ENCODE results near the gene NUMB.

DNA sequence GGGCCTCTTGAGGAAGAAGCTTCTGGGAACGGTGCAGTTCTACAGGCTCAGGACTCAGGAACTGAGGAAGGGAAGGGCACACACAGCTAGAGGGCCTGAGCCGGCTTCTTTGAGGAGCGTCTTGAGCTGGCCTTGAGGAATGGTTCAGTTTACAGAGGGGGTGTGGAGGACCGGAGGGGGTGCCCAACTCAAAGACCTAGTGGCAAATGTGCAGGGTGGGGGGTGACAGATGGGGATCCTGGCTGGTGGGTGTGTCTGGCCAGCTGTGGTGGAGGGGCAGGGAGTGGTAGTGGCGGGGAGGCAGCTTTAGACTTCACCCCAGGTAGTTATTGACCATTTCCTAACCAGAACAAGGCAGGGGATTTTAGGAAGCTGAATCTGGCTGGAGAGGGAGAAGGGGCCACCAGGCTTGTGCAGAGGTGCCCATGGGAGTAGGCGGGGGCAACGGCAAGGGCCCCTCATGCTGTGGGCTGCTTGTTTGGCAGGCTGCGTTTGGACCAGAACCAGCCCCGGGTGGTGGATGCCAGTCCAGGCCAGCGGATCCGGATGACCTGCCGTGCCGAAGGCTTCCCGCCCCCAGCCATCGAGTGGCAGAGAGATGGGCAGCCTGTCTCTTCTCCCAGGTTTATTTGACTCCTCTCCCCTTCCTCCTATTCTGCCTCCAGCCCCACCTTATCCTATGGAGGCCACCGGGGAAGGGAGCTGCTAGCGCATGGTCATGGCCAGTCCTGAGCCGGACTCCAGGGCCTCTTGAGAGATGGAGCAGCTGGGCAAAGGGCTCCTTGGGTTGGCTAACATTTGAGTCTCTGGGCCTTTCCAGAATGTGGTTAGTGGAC, 193.2 kb downstream of the NUMB start:
- TF ChIP-seq, protein P1, sequence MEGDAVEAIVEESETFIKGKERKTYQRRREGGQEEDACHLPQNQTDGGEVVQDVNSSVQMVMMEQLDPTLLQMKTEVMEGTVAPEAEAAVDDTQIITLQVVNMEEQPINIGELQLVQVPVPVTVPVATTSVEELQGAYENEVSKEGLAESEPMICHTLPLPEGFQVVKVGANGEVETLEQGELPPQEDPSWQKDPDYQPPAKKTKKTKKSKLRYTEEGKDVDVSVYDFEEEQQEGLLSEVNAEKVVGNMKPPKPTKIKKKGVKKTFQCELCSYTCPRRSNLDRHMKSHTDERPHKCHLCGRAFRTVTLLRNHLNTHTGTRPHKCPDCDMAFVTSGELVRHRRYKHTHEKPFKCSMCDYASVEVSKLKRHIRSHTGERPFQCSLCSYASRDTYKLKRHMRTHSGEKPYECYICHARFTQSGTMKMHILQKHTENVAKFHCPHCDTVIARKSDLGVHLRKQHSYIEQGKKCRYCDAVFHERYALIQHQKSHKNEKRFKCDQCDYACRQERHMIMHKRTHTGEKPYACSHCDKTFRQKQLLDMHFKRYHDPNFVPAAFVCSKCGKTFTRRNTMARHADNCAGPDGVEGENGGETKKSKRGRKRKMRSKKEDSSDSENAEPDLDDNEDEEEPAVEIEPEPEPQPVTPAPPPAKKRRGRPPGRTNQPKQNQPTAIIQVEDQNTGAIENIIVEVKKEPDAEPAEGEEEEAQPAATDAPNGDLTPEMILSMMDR (IDR thresholded peaks at IDR 0.05; ENCODE audit: poor library complexity, severe bottlenecking), result no peak
- TF ChIP-seq POLR2AphosphoS5 (IDR thresholded peaks at IDR 0.05) (no peak), RAD21 (conservative IDR thresholded peaks at IDR 0.05) (no peak), EP300 (conservative IDR thresholded peaks at IDR 0.05; ENCODE audit: poor library complexity, severe bottlenecking) (no peak), EZH2 (IDR thresholded peaks at IDR 0.05; ENCODE audit: borderline replicate concordance, insufficient read depth, low read length, poor library complexity, severe bottlenecking) (no peak), SMC3 (conservative IDR thresholded peaks at IDR 0.05; ENCODE audit: poor library complexity) (no peak), TAF1 (IDR thresholded peaks at IDR 0.05; ENCODE audit: low read depth) (no peak)
- TF ChIP-seq, protein P2, sequence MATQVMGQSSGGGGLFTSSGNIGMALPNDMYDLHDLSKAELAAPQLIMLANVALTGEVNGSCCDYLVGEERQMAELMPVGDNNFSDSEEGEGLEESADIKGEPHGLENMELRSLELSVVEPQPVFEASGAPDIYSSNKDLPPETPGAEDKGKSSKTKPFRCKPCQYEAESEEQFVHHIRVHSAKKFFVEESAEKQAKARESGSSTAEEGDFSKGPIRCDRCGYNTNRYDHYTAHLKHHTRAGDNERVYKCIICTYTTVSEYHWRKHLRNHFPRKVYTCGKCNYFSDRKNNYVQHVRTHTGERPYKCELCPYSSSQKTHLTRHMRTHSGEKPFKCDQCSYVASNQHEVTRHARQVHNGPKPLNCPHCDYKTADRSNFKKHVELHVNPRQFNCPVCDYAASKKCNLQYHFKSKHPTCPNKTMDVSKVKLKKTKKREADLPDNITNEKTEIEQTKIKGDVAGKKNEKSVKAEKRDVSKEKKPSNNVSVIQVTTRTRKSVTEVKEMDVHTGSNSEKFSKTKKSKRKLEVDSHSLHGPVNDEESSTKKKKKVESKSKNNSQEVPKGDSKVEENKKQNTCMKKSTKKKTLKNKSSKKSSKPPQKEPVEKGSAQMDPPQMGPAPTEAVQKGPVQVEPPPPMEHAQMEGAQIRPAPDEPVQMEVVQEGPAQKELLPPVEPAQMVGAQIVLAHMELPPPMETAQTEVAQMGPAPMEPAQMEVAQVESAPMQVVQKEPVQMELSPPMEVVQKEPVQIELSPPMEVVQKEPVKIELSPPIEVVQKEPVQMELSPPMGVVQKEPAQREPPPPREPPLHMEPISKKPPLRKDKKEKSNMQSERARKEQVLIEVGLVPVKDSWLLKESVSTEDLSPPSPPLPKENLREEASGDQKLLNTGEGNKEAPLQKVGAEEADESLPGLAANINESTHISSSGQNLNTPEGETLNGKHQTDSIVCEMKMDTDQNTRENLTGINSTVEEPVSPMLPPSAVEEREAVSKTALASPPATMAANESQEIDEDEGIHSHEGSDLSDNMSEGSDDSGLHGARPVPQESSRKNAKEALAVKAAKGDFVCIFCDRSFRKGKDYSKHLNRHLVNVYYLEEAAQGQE (IDR thresholded peaks at IDR 0.05; ENCODE audit: borderline replicate concordance), result no peak
